ENCODE results near the gene CDK5R2.

CDK5R2 gene

DNA sequence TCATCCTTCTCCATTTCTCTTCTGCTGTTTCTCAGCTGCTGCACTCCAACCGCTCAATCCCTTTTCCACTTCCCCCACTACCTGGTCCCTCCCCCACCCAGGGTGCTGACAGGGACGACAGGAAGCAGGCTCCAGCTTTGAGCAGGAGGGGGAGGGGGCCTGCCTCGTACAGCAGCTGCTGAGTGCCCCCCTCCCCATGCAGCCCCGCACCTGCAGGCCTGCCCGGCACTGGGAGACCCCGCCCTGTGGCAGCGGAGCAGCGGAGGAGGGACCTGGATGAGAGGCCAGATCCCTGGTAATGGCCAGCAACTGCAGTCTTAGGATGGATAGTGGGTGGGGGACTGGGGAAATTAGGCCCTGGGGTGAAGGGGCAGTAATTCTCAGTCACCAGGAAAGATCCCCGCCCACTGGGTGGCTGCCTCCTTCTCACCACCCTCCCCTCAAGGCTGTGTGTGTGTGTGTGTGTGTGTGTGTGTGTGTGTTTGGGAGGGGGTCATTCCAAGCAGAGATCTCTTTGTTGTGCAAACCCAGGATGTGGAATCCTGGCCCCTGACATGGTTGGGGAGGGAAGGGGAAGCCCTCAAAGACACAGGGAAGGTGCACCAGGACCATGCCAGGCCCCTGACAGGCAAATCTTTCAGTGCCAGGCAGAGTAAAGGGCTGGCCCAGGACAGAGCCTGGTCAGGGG is 40.6 kb downstream of the CDK5R2 start:
- no peak overlapping the region for H3K27ac ChIP-seq (replicated peaks)
- peaks cover 74% of the 10 kb centered on the region for H3K27me3 ChIP-seq (ENCODE audit: insufficient read depth, poor library complexity, severe bottlenecking)
- TF ChIP-seq, protein P1, sequence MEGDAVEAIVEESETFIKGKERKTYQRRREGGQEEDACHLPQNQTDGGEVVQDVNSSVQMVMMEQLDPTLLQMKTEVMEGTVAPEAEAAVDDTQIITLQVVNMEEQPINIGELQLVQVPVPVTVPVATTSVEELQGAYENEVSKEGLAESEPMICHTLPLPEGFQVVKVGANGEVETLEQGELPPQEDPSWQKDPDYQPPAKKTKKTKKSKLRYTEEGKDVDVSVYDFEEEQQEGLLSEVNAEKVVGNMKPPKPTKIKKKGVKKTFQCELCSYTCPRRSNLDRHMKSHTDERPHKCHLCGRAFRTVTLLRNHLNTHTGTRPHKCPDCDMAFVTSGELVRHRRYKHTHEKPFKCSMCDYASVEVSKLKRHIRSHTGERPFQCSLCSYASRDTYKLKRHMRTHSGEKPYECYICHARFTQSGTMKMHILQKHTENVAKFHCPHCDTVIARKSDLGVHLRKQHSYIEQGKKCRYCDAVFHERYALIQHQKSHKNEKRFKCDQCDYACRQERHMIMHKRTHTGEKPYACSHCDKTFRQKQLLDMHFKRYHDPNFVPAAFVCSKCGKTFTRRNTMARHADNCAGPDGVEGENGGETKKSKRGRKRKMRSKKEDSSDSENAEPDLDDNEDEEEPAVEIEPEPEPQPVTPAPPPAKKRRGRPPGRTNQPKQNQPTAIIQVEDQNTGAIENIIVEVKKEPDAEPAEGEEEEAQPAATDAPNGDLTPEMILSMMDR (IDR thresholded peaks at IDR 0.05; ENCODE audit: insufficient read depth, low read length): no peak
- TF ChIP-seq POLR2AphosphoS5 (IDR thresholded peaks at IDR 0.05; ENCODE audit: low read depth): no peak
- TF ChIP-seq, protein P2, sequence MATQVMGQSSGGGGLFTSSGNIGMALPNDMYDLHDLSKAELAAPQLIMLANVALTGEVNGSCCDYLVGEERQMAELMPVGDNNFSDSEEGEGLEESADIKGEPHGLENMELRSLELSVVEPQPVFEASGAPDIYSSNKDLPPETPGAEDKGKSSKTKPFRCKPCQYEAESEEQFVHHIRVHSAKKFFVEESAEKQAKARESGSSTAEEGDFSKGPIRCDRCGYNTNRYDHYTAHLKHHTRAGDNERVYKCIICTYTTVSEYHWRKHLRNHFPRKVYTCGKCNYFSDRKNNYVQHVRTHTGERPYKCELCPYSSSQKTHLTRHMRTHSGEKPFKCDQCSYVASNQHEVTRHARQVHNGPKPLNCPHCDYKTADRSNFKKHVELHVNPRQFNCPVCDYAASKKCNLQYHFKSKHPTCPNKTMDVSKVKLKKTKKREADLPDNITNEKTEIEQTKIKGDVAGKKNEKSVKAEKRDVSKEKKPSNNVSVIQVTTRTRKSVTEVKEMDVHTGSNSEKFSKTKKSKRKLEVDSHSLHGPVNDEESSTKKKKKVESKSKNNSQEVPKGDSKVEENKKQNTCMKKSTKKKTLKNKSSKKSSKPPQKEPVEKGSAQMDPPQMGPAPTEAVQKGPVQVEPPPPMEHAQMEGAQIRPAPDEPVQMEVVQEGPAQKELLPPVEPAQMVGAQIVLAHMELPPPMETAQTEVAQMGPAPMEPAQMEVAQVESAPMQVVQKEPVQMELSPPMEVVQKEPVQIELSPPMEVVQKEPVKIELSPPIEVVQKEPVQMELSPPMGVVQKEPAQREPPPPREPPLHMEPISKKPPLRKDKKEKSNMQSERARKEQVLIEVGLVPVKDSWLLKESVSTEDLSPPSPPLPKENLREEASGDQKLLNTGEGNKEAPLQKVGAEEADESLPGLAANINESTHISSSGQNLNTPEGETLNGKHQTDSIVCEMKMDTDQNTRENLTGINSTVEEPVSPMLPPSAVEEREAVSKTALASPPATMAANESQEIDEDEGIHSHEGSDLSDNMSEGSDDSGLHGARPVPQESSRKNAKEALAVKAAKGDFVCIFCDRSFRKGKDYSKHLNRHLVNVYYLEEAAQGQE (IDR thresholded peaks at IDR 0.05; ENCODE audit: insufficient replicate concordance, low read depth): no peak
- TF ChIP-seq GABPA (IDR thresholded peaks at IDR 0.05; ENCODE audit: low read depth): no peak
- TF ChIP-seq SPI1 (IDR thresholded peaks at IDR 0.05; ENCODE audit: borderline replicate concordance, low read depth): no peak
- no peak overlapping the region for H3K4me3 ChIP-seq (replicated peaks; ENCODE audit: insufficient read depth, low read length)
- DNase-seq (ENCODE audit: low read depth in 1 of 2, low spot score in 1 of 2): no peak

DNA sequence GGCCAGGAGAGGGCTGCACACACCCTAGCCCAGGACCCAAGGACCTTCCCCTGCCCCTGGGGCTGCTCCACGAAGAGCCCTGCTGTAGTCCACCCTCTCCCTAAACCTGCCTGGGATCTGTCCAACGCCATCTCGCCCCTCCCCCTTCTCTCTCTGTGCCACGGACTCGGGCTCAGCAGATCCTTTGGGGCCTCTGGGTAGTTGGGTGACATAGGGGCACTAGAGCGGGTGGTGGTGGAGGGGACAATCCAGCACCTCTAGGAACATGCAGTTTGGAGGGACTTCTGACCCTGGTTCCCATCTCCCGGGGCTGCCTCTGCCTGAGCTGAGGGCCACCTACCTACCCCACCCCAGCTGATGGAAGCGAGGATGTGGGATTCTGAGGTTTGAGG is 41.1 kb downstream of the CDK5R2 start:
- peaks cover 68% of the 10 kb centered on the region for H3K27me3 ChIP-seq (ENCODE audit: insufficient read depth, poor library complexity, severe bottlenecking)
- TF ChIP-seq SPI1 (IDR thresholded peaks at IDR 0.05; ENCODE audit: borderline replicate concordance, low read depth): no peak
- no peak for TF ChIP-seq POLR2AphosphoS5 (IDR thresholded peaks at IDR 0.05; ENCODE audit: low read depth)
- TF ChIP-seq, protein P1 (IDR thresholded peaks at IDR 0.05; ENCODE audit: insufficient read depth, low read length): no peak
- TF ChIP-seq, protein P2 (IDR thresholded peaks at IDR 0.05; ENCODE audit: insufficient replicate concordance, low read depth): no peak
- TF ChIP-seq GABPA (IDR thresholded peaks at IDR 0.05; ENCODE audit: low read depth): no peak
- H3K4me3 ChIP-seq (replicated peaks; ENCODE audit: insufficient read depth, low read length): no peak overlapping the region
- no peak overlapping the region for H3K27ac ChIP-seq (replicated peaks)
- DNase-seq (ENCODE audit: low read depth in 1 of 2, low spot score in 1 of 2): no peak

DNA sequence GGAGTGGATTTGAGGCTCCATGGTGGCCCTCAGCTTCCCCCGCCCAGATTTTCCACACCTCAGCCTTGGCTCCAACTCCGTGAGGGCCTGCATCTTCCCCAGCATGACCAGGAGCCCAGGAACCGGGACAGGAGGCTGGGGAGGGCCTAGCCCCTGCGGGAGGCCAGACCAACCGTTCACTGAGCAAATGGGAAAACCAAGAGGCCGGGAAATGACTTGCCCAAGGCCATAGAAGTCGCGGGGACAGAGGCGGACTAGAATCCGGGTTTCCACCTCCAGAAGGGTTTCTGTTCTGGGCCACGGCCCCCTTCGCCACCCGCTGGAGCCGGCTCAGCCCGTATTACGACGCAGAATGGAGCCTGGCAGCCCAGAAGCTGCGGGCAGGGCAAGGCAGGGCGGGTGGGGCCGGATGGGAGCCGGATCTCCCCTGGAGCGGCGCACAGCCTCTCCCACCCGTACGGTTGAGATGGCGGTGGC is 41.7 kb downstream of the CDK5R2 start:
- TF ChIP-seq POLR2AphosphoS5 (IDR thresholded peaks at IDR 0.05; ENCODE audit: low read depth) (no peak), SPI1 (IDR thresholded peaks at IDR 0.05; ENCODE audit: borderline replicate concordance, low read depth) (no peak), GABPA (IDR thresholded peaks at IDR 0.05; ENCODE audit: low read depth) (no peak)
- TF ChIP-seq, protein P2 (IDR thresholded peaks at IDR 0.05; ENCODE audit: insufficient replicate concordance, low read depth): no peak
- TF ChIP-seq, protein P1 (IDR thresholded peaks at IDR 0.05; ENCODE audit: insufficient read depth, low read length): no peak

More for the DNA sequence above, 41.7 kb downstream of the CDK5R2 start:
- H3K4me3 ChIP-seq (replicated peaks; ENCODE audit: insufficient read depth, low read length): no peak overlapping the region
- no peak overlapping the region for H3K27ac ChIP-seq (replicated peaks)
- H3K27me3 ChIP-seq (ENCODE audit: insufficient read depth, poor library complexity, severe bottlenecking): peaks cover 64% of the 10 kb centered on the region
- no peak for DNase-seq (ENCODE audit: low read depth in 1 of 2, low spot score in 1 of 2)
